ENCODE results near the gene IL4R. TPM values are rescaled to one million over a fixed set of nuclear protein-coding genes. Genes with fewer than 3 reads are reported as not detected.

IL4R gene
- total and polyA plus RNA-seq, 2 of the 8 experiments (the other 6 are each of a cell fraction or from before 2014, with no cell fraction given), result 29.1 to 29.4 TPM

- no peak for DNase-seq (ENCODE audit: low read depth in 1 of 2, low spot score in 2 of 2)
- no peak overlapping the region for H2BK15ac ChIP-seq (ENCODE audit: low read length)
- FAIRE-seq, result no peak
- no peak overlapping the region for H3K4me3 ChIP-seq (ENCODE audit: extremely low read depth in 1 of 4, insufficient read depth in 2 of 4, low read depth in 3 of 4, low read length in 4 of 4)
- no peaks in the 10 kb centered on the region for H3K9me3 ChIP-seq (ENCODE audit: insufficient read depth in 2 of 2, low read depth in 1 of 2, low read length in 1 of 2)
- POLR2A ChIA-PET (ENCODE audit: partially characterized antibody), result no interaction called here
- H3K18ac ChIP-seq (ENCODE audit: extremely low read depth, low read length), result no peak overlapping the region
- CTCF ChIA-PET (ENCODE audit: partially characterized antibody), result no interaction called here
- H4K8ac ChIP-seq (ENCODE audit: extremely low read depth, insufficient read depth, low read length), result no peak overlapping the region
- H2BK120ac ChIP-seq (replicated peaks; ENCODE audit: low read depth, low read length), result no peak overlapping the region
- no peak overlapping the region for H4K5ac ChIP-seq (ENCODE audit: insufficient read length, low read depth, low read length)
- no peaks in the 10 kb centered on the region for H3K79me1 ChIP-seq (ENCODE audit: low read depth, low read length)
- H2AK5ac ChIP-seq (ENCODE audit: low read depth, low read length), result no peak overlapping the region
- no peak overlapping the region for H3K4me2 ChIP-seq (ENCODE audit: insufficient read depth in 1 of 2, low read depth in 2 of 2, low read length in 2 of 2)
- no peak overlapping the region for H3K4ac ChIP-seq (replicated peaks; ENCODE audit: insufficient read length, low read depth, low read length)
- H4K20me1 ChIP-seq (replicated peaks in 1 of 2; ENCODE audit: control insufficient read depth in 1 of 2, insufficient read depth in 2 of 2, low read length in 2 of 2), result no peaks in the 10 kb centered on the region
- H3K56ac ChIP-seq (replicated peaks; ENCODE audit: insufficient read length, low read depth, low read length), result no peak overlapping the region
- H2BK5ac ChIP-seq (ENCODE audit: low read depth, low read length), result no peak overlapping the region
- no peak overlapping the region for H2BK12ac ChIP-seq (ENCODE audit: low read depth, low read length)
- H2AFZ ChIP-seq (ENCODE audit: low read length), result no peak overlapping the region
- TF ChIP-seq POU5F1 (IDR thresholded peaks at IDR 0.05; ENCODE audit: low read depth, low read length), result no peak
- no peak overlapping the region for H3K9ac ChIP-seq (replicated peaks in 1 of 4; ENCODE audit: extremely low read depth in 1 of 4, low read depth in 3 of 4, low read length in 3 of 4)
- H2BK20ac ChIP-seq (ENCODE audit: low read length), result no peak overlapping the region
- no peak overlapping the region for H3K14ac ChIP-seq (ENCODE audit: insufficient read length)
- H3K36me3 ChIP-seq (ENCODE audit: control insufficient read depth in 2 of 4, insufficient read depth in 4 of 4, low read length in 3 of 4), result no peaks in the 10 kb centered on the region
- H3K27me3 ChIP-seq (replicated peaks in 1 of 4; ENCODE audit: control insufficient read depth in 3 of 4, extremely low read depth in 1 of 4, insufficient read depth in 3 of 4, low read length in 3 of 4), result no peaks in the 10 kb centered on the region
- H3K27ac ChIP-seq (ENCODE audit: low read depth, low read length), result no peak overlapping the region
- no peaks in the 10 kb centered on the region for H3K79me2 ChIP-seq (ENCODE audit: control insufficient read depth in 1 of 2, insufficient read depth in 2 of 2, low read length in 2 of 2)
- no peak overlapping the region for H3K23ac ChIP-seq (ENCODE audit: insufficient read length)
- H4K91ac ChIP-seq (replicated peaks; ENCODE audit: insufficient read length, low read length), result no peak overlapping the region
- no peaks in the 10 kb centered on the region for H3K4me1 ChIP-seq (replicated peaks in 1 of 4; ENCODE audit: control insufficient read depth in 3 of 4, insufficient read depth in 4 of 4, low read length in 3 of 4)
- no peaks in the 10 kb centered on the region for H3K23me2 ChIP-seq (ENCODE audit: low read depth, low read length)
Observed at GRCh38 chr16:27290562-27290961, 23.2 kb upstream of the IL4R start.

Data from H1 (cell line).